ENCODE measurements around the gene CLP1.

DNA sequence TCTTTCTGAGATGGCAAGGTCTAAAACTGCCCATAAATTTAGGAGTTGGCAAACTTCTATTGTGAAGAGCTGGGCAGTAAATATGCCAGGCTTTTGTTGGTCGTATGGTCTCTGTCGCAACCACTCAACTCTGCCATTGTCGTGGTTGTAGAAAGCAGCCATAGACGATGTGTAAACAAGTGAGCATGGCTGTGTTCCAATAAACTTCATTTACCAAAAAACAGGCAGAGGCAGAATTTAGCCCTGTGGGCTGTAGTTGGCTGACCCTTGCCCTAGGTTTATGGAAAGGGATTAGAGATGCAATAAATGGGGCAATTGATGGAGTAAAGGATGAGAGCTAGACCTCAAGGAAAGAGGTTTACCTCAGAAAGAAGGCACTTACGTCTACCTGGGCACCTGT lies 25.4 kb upstream of the CLP1 start:
- TF ChIP-seq, protein P1, sequence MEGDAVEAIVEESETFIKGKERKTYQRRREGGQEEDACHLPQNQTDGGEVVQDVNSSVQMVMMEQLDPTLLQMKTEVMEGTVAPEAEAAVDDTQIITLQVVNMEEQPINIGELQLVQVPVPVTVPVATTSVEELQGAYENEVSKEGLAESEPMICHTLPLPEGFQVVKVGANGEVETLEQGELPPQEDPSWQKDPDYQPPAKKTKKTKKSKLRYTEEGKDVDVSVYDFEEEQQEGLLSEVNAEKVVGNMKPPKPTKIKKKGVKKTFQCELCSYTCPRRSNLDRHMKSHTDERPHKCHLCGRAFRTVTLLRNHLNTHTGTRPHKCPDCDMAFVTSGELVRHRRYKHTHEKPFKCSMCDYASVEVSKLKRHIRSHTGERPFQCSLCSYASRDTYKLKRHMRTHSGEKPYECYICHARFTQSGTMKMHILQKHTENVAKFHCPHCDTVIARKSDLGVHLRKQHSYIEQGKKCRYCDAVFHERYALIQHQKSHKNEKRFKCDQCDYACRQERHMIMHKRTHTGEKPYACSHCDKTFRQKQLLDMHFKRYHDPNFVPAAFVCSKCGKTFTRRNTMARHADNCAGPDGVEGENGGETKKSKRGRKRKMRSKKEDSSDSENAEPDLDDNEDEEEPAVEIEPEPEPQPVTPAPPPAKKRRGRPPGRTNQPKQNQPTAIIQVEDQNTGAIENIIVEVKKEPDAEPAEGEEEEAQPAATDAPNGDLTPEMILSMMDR (IDR thresholded peaks at IDR 0.05): no peak
- TF ChIP-seq POLR2A (IDR thresholded peaks at IDR 0.05): no peak
